Breast epithelium (tissue), 3 donors: Measurements from ENCODE around the gene EXOC3L2.

Experiments
- POLR2AphosphoS5 ChIP-seq, 3 donors: sonication (generic); formaldehyde crosslinking; IDR thresholded peaks; one replicate each; pipeline ENCODE4 v1.6.1; 2017; ENCODE audit warnings: antibody characterized with exemption in 3 of 3
- TF ChIP-seq, protein P1 (sequence below), 3 donors: fragments of 450-650 bp; IDR thresholded peaks; one replicate each; pipeline ENCODE4 v1.5.1; 2016 to 2017; ENCODE audit warnings: antibody characterized with exemption in 3 of 3, mild to moderate bottlenecking in 3 of 3, moderate library complexity in 3 of 3

DNA sequence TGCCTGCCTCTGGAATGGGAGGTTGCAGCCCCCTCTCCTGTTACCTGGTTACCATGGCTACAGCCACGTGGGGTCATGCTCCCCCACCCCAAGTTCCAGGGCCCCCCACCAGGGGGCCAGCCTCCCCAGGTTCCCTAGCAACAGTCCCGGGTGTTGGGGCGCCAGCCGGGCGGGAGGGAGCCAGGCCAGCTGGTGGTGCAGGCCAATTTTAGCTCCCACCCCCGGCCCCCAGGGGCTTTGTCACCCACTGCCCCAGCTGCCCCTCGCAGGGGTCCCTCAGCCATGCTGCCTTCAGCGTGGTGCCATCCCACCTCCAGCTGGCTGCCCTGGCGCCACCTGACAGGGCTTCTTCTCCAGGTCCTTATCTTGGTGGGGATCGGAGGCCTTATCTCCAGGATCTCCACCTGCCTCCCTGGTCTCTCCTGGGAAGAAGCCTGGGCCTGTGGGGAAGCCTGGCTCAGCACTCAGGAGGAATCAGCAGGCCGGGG is 8.9 kb upstream of the EXOC3L2 start:
- TF ChIP-seq POLR2AphosphoS5 (IDR thresholded peaks at IDR 0.05): no peak
- TF ChIP-seq, protein P1, sequence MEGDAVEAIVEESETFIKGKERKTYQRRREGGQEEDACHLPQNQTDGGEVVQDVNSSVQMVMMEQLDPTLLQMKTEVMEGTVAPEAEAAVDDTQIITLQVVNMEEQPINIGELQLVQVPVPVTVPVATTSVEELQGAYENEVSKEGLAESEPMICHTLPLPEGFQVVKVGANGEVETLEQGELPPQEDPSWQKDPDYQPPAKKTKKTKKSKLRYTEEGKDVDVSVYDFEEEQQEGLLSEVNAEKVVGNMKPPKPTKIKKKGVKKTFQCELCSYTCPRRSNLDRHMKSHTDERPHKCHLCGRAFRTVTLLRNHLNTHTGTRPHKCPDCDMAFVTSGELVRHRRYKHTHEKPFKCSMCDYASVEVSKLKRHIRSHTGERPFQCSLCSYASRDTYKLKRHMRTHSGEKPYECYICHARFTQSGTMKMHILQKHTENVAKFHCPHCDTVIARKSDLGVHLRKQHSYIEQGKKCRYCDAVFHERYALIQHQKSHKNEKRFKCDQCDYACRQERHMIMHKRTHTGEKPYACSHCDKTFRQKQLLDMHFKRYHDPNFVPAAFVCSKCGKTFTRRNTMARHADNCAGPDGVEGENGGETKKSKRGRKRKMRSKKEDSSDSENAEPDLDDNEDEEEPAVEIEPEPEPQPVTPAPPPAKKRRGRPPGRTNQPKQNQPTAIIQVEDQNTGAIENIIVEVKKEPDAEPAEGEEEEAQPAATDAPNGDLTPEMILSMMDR (IDR thresholded peaks at IDR 0.05): no peak
